ENCODE results near the gene BMPR1B. TPM values are rescaled to one million over a fixed set of nuclear protein-coding genes. Genes with fewer than 3 reads are reported as not detected.
A peak's percentile ranks its signal among the peaks of the same experiment; 100 is the strongest.

Gene BMPR1B
- total RNA-seq, 1 donor from 2014 or later = 5.6 TPM

DNA sequence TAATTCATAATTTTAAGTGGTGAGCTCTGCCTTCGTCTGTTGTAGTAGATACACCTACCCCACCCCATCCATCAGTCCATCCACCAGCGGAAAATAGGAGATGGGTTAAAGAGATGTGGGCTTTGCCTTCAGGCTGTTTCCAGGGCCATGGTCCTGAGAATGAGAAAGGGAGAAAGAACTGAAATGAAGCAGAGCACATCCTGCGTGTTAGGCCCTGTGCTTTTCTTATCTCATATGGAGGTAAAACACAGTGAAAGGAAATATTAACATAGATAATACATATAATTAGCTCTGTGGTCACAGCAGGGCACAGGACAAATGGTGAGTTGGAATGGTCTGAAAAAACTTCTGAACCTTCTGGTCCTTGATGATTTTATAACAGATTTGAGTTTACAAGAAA is 393.5 kb downstream of the BMPR1B start:
- Mint-ChIP-seq H3K36me3 (ENCODE audit: low read depth) (no peaks in the 10 kb centered on the region), H3K4me3 (ENCODE audit: unreplicated experiment) (no peak overlapping the region), H3K27ac (ENCODE audit: unreplicated experiment) (no peak overlapping the region), H3K9me3 (ENCODE audit: low read depth) (no peaks in the 10 kb centered on the region), H3K27me3 (ENCODE audit: low read depth) (no peaks in the 10 kb centered on the region), H3K4me1 (ENCODE audit: low read depth) (peaks cover 8% of the 10 kb centered on the region)
- TF ChIP-seq, protein P1, sequence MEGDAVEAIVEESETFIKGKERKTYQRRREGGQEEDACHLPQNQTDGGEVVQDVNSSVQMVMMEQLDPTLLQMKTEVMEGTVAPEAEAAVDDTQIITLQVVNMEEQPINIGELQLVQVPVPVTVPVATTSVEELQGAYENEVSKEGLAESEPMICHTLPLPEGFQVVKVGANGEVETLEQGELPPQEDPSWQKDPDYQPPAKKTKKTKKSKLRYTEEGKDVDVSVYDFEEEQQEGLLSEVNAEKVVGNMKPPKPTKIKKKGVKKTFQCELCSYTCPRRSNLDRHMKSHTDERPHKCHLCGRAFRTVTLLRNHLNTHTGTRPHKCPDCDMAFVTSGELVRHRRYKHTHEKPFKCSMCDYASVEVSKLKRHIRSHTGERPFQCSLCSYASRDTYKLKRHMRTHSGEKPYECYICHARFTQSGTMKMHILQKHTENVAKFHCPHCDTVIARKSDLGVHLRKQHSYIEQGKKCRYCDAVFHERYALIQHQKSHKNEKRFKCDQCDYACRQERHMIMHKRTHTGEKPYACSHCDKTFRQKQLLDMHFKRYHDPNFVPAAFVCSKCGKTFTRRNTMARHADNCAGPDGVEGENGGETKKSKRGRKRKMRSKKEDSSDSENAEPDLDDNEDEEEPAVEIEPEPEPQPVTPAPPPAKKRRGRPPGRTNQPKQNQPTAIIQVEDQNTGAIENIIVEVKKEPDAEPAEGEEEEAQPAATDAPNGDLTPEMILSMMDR (IDR thresholded peaks at IDR 0.05) = no peak
- no peak for DNase-seq (ENCODE audit: low spot score)

DNA sequence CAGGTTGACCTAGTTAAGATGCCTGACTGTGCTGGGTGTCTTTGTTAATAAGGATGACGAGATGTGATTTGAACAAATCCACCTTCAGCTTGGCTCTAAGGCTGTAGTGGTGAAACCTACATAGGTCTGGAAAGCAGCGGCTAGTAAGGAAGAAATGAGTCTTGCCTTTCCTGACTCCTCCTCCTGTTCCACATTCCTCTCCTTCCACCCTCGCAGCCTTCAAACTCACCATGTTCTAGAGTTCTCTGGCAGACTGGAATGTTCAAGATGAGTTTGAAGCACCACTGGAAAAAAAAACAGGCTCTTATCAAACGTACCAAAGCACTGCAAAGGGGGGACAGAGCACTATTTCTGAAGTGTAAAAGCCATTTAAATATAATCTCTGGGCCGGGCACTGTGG is 395.4 kb downstream of the BMPR1B start:
- TF ChIP-seq, protein P1 (IDR thresholded peaks at IDR 0.05) = no peak
- H3K36me3 Mint-ChIP-seq (ENCODE audit: low read depth) = no peaks in the 10 kb centered on the region
- H3K9me3 Mint-ChIP-seq (ENCODE audit: low read depth) = no peaks in the 10 kb centered on the region
- H3K27ac Mint-ChIP-seq (ENCODE audit: unreplicated experiment) = no peak overlapping the region
- no peaks in the 10 kb centered on the region for H3K27me3 Mint-ChIP-seq (ENCODE audit: low read depth)
- H3K4me3 Mint-ChIP-seq (ENCODE audit: unreplicated experiment) = no peak overlapping the region
- peaks cover 14% of the 10 kb centered on the region for H3K4me1 Mint-ChIP-seq (ENCODE audit: low read depth)
- no peak for DNase-seq (ENCODE audit: low spot score)

DNA sequence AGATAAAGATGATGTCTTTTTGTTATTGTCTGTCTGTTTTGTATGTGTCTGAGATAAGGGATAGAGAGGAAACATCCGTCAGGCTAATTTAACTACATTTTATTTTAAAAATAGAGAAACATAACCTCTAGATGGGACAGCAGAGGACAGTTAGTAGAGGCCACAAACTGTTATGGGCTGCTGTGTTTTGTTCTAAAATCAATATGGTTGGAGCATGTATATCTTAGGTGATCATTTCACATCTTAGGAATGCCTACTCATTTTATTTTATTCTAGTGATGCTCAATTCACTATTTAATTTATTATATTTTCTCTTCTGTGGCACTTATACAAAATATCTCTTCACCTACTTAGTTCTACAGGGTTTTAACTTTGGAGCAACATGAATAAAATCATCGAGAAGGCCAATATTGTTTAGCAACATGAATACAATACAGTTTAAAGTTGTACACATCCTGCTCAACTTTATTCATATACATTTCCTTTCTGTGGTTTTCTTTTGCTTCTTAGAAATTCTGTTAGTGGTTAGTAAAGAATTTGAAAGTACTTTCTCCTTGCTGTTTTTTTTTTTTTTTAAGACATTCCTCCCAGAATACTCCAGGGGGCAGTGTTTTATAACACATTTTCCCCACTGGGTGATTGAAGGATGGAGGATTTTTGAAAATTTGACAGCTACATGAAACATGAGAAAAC is 398.1 kb downstream of the BMPR1B start:
- Mint-ChIP-seq H3K9me3 (ENCODE audit: low read depth) (no peaks in the 10 kb centered on the region), H3K4me1 (ENCODE audit: low read depth) (peaks cover 14% of the 10 kb centered on the region), H3K27ac (ENCODE audit: unreplicated experiment) (peak overlapping the region; percentile 38), H3K36me3 (ENCODE audit: low read depth) (no peaks in the 10 kb centered on the region), H3K27me3 (ENCODE audit: low read depth) (no peaks in the 10 kb centered on the region), H3K4me3 (ENCODE audit: unreplicated experiment) (peak overlapping the region; percentile 37)
- DNase-seq (ENCODE audit: low spot score) = no peak
- TF ChIP-seq, protein P1 (IDR thresholded peaks at IDR 0.05) = peak; percentile 96

DNA sequence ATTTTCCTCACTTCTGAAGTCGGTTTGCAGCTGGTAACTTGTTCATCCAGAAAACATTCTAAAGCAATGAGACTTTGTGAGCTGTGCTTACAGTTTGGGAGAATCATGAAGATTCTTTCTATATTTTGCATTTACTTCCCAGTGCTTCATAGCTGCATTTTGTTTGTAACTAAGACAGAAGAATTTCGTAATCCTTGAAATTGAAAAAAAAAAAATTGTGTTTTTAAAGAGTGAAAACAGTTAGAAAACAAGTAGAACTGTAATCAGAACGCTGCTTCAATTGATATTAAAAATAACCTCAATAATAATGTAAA is 398.7 kb downstream of the BMPR1B start:
- Mint-ChIP-seq H3K27ac (ENCODE audit: unreplicated experiment) (no peak overlapping the region), H3K4me3 (ENCODE audit: unreplicated experiment) (no peak overlapping the region), H3K36me3 (ENCODE audit: low read depth) (no peaks in the 10 kb centered on the region), H3K9me3 (ENCODE audit: low read depth) (no peaks in the 10 kb centered on the region), H3K27me3 (ENCODE audit: low read depth) (no peaks in the 10 kb centered on the region), H3K4me1 (ENCODE audit: low read depth) (peaks cover 14% of the 10 kb centered on the region)
- TF ChIP-seq, protein P1 (IDR thresholded peaks at IDR 0.05) = no peak
- DNase-seq (ENCODE audit: low spot score) = no peak

DNA sequence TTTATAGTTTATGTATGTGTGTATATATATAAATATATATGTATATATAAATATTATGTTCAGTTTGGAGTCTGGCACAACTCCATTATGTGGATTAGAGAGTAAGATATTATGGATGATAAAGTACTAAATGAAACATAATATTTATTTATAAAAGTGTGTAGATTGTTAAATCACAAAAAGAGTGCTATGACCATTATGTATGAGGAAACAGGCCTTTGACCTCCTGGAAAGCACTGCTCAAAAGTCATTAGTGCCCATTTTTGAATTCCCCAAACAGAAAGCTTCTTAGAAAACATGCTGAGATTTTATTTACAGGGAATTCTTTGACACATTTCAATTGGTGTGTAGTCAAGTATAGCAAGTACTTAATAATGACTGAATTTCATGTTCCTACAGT is 399.8 kb downstream of the BMPR1B start:
- no peaks in the 10 kb centered on the region for H3K27me3 Mint-ChIP-seq (ENCODE audit: low read depth)
- DNase-seq (ENCODE audit: low spot score) = no peak
- no peaks in the 10 kb centered on the region for H3K36me3 Mint-ChIP-seq (ENCODE audit: low read depth)
- H3K27ac Mint-ChIP-seq (ENCODE audit: unreplicated experiment) = no peak overlapping the region
- TF ChIP-seq, protein P1 (IDR thresholded peaks at IDR 0.05) = no peak
- no peaks in the 10 kb centered on the region for H3K9me3 Mint-ChIP-seq (ENCODE audit: low read depth)
- H3K4me3 Mint-ChIP-seq (ENCODE audit: unreplicated experiment) = no peak overlapping the region
- peaks cover 14% of the 10 kb centered on the region for H3K4me1 Mint-ChIP-seq (ENCODE audit: low read depth)
